IPS-18a (cell line): Measurements from ENCODE around the gene HGD.

Experiments used
- H3K27ac ChIP-seq: one replicate; pipeline ENCODE4 v1.5.1; 2013; ENCODE audit warnings: low read length
- H3K27me3 ChIP-seq: one replicate; pipeline ENCODE4 v1.6.1; 2013; ENCODE audit warnings: mild to moderate bottlenecking, low read length; ENCODE audit not compliant: control insufficient read depth, insufficient read depth
- H3K36me3 ChIP-seq: one replicate; pipeline ENCODE4 v1.6.1; 2013; ENCODE audit warnings: low read depth, low read length; ENCODE audit not compliant: control insufficient read depth
- H3K4me1 ChIP-seq: one replicate; pipeline ENCODE4 v1.6.1; 2013; ENCODE audit warnings: low read depth, low read length; ENCODE audit not compliant: control insufficient read depth
- H3K4me3 ChIP-seq: one replicate; pipeline ENCODE4 v1.5.1; 2013; ENCODE audit warnings: low read length
- H3K9ac ChIP-seq: one replicate; pipeline ENCODE4 v1.6.1; 2013; ENCODE audit warnings: mild to moderate bottlenecking, low read length, moderate library complexity
- H3K9me3 ChIP-seq: one replicate; pipeline ENCODE4 v1.6.1; 2013; ENCODE audit warnings: low read depth, low read length; ENCODE audit not compliant: control insufficient read depth

Gene HGD

GRCh38 chr3:120693439-120694171 lies 11.6 kb upstream of the HGD start:
- peak overlapping the region; percentile 72 for H3K27ac ChIP-seq
- no peak overlapping the region for H3K4me3 ChIP-seq
- no peaks in the 10 kb centered on the region for H3K9me3 ChIP-seq
- no peaks in the 10 kb centered on the region for H3K27me3 ChIP-seq
- H3K36me3 ChIP-seq, result peaks cover 4% of the 10 kb centered on the region
- peak overlapping the region; percentile 46 for H3K9ac ChIP-seq
- peaks cover 37% of the 10 kb centered on the region for H3K4me1 ChIP-seq

- Histone ChIP-seq H3K4me3 (no peak overlapping the region), H3K4me1 (peaks cover 26% of the 10 kb centered on the region), H3K9ac (no peak overlapping the region), H3K36me3 (peaks cover 4% of the 10 kb centered on the region), H3K27me3 (no peaks in the 10 kb centered on the region), H3K9me3 (no peaks in the 10 kb centered on the region), H3K27ac (peak overlapping the region; percentile 14)
These were observed 7.4 kb upstream of the HGD start for GRCh38 chr3:120689395-120689794.

- no peaks in the 10 kb centered on the region for H3K9me3 ChIP-seq
- no peak overlapping the region for H3K27ac ChIP-seq
- no peak overlapping the region for H3K9ac ChIP-seq
- peaks cover 13% of the 10 kb centered on the region for H3K4me1 ChIP-seq
- H3K27me3 ChIP-seq, result no peaks in the 10 kb centered on the region
- H3K36me3 ChIP-seq, result peaks cover 4% of the 10 kb centered on the region
- H3K4me3 ChIP-seq, result no peak overlapping the region
These were observed 6.1 kb upstream of the HGD start for GRCh38 chr3:120688121-120688520.

- Histone ChIP-seq H3K4me3 (no peak overlapping the region), H3K27me3 (no peaks in the 10 kb centered on the region), H3K4me1 (peaks cover 30% of the 10 kb centered on the region), H3K36me3 (peaks cover 4% of the 10 kb centered on the region), H3K9ac (no peak overlapping the region), H3K27ac (no peak overlapping the region), H3K9me3 (no peaks in the 10 kb centered on the region)
These were observed 3.4 kb upstream of the HGD start for GRCh38 chr3:120685411-120685810.

- H3K27ac ChIP-seq, result no peak overlapping the region
- H3K4me3 ChIP-seq, result no peak overlapping the region
- peaks cover 33% of the 10 kb centered on the region for H3K4me1 ChIP-seq
- peaks cover 4% of the 10 kb centered on the region for H3K36me3 ChIP-seq
- H3K9ac ChIP-seq, result no peak overlapping the region
- no peaks in the 10 kb centered on the region for H3K27me3 ChIP-seq
- H3K9me3 ChIP-seq, result no peaks in the 10 kb centered on the region
These were observed 2.9 kb upstream of the HGD start for GRCh38 chr3:120684896-120685295.

GRCh38 chr3:120683671-120684301 lies 1.7 kb upstream of the HGD start:
- H3K9ac ChIP-seq, result no peak overlapping the region
- peaks cover 37% of the 10 kb centered on the region for H3K4me1 ChIP-seq
- H3K4me3 ChIP-seq, result no peak overlapping the region
- no peaks in the 10 kb centered on the region for H3K36me3 ChIP-seq
- H3K9me3 ChIP-seq, result no peaks in the 10 kb centered on the region
- no peak overlapping the region for H3K27ac ChIP-seq
- H3K27me3 ChIP-seq, result no peaks in the 10 kb centered on the region

- no peaks in the 10 kb centered on the region for H3K27me3 ChIP-seq
These were observed 1.2 kb upstream of the HGD start for GRCh38 chr3:120683213-120683612.

GRCh38 chr3:120681506-120682038 lies 467 bp downstream of the HGD start:
- H3K4me1 ChIP-seq, result peaks cover 49% of the 10 kb centered on the region
- H3K9me3 ChIP-seq, result no peaks in the 10 kb centered on the region

More at GRCh38 chr3:120683213-120683612, 1.2 kb upstream of the HGD start:
- no peak overlapping the region for H3K4me3 ChIP-seq
- no peak overlapping the region for H3K9ac ChIP-seq
- H3K9me3 ChIP-seq, result no peaks in the 10 kb centered on the region
- H3K36me3 ChIP-seq, result no peaks in the 10 kb centered on the region
- peak overlapping the region; percentile 58 for H3K27ac ChIP-seq
- peaks cover 40% of the 10 kb centered on the region for H3K4me1 ChIP-seq

GRCh38 chr3:120681018-120681417 lies 1.0 kb downstream of the HGD start:
- Histone ChIP-seq H3K9ac (no peak overlapping the region), H3K9me3 (no peaks in the 10 kb centered on the region), H3K4me1 (peaks cover 55% of the 10 kb centered on the region), H3K27me3 (no peaks in the 10 kb centered on the region), H3K27ac (peak overlapping the region; percentile 10), H3K36me3 (no peaks in the 10 kb centered on the region), H3K4me3 (no peak overlapping the region)

More at GRCh38 chr3:120681506-120682038, 467 bp downstream of the HGD start:
- Histone ChIP-seq H3K27me3 (no peaks in the 10 kb centered on the region), H3K4me3 (no peak overlapping the region), H3K27ac (no peak overlapping the region), H3K36me3 (no peaks in the 10 kb centered on the region), H3K9ac (no peak overlapping the region)

GRCh38 chr3:120680193-120680894 lies 1.7 kb downstream of the HGD start:
- no peaks in the 10 kb centered on the region for H3K27me3 ChIP-seq
- H3K27ac ChIP-seq, result peak overlapping the region; percentile 10
- no peaks in the 10 kb centered on the region for H3K36me3 ChIP-seq
- peak overlapping the region; percentile 64 for H3K9ac ChIP-seq
- peaks cover 57% of the 10 kb centered on the region for H3K4me1 ChIP-seq
- H3K9me3 ChIP-seq, result no peaks in the 10 kb centered on the region
- no peak overlapping the region for H3K4me3 ChIP-seq

- Histone ChIP-seq H3K9ac (peak overlapping the region; percentile 64), H3K27me3 (no peaks in the 10 kb centered on the region), H3K4me3 (no peak overlapping the region), H3K9me3 (no peaks in the 10 kb centered on the region), H3K27ac (peak overlapping the region; percentile 96), H3K36me3 (no peaks in the 10 kb centered on the region), H3K4me1 (peaks cover 57% of the 10 kb centered on the region)
These were observed 3.1 kb downstream of the HGD start for GRCh38 chr3:120678984-120679383.
